ES-I3 (cell line): ENCODE data around the gene RECQL5.

Experiments used
- H3K36me3 ChIP-seq: 2 replicates; pipeline ENCODE4 v1.6.1; 2013; ENCODE audit warnings: mild to moderate bottlenecking, low read length, control low read depth, moderate library complexity; ENCODE audit not compliant: insufficient read depth
- H3K4me1 ChIP-seq: 2 replicates; pipeline ENCODE4 v1.6.1; 2013; ENCODE audit warnings: mild to moderate bottlenecking, control low read depth, low read length; ENCODE audit not compliant: insufficient read depth
- H3K9ac ChIP-seq: 2 replicates; pipeline ENCODE4 v1.6.1; 2013; ENCODE audit warnings: low read depth, mild to moderate bottlenecking, low read length, moderate library complexity
- H3K9me3 ChIP-seq: 2 replicates; pipeline ENCODE4 v1.6.1; 2013; ENCODE audit warnings: mild to moderate bottlenecking, low read length, moderate library complexity; ENCODE audit not compliant: control insufficient read depth, insufficient read depth

RECQL5 gene

DNA sequence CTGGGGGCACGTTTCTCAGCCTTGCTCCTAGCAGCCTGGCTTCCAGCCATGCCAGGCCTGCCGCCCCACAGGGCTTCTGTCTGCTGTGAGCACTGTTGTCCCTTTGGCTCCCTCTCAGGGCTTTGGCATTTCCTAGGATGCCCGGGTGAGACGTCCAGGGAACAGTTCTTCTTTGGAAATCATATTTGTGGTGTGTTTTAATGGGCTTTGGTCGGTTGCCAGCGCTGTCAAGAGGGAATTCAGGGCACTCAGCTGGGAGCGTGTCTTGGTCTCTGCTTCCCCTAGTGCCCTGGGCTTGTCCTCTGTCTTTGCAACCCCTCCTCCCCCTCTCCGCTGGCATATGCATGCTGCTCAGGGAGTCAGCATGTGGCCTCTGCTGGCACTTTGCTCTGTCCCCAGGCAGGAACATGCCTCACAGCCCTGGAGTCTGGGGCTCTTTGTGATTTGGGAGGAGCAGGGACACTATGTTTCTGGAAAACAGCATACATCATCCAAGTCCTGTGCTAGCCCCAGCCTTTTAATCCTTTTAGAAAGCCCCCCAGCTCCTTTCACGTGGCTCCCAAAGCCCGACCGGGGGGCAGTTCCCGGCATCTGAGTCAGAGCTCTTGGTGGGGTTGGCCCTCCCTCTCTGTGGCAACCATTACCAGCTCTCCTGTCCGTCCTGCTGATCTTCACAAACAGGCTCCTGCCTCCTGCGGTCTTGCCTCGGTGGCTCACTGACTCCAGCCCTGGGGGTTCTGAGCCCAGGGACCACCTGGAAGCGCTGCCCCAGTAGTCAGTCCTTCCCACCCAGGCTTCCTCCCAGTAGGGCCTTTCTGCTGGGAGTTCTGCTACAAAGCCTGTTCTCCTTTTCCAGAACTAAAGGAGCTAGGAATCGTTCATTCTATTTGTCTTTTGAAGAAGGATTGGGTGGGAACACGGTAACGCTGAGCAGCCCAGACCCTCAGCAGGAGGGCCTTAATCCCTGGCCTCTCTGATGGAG is 26.8 kb upstream of the RECQL5 start:
- Histone ChIP-seq H3K4me1 (peaks cover 20% of the 10 kb centered on the region; the same call in 1 of the 2 replicates), H3K9ac (no peak overlapping the region), H3K36me3 (peaks cover 13% of the 10 kb centered on the region; the same call in 1 of the 2 replicates), H3K9me3 (no peaks in the 10 kb centered on the region)

DNA sequence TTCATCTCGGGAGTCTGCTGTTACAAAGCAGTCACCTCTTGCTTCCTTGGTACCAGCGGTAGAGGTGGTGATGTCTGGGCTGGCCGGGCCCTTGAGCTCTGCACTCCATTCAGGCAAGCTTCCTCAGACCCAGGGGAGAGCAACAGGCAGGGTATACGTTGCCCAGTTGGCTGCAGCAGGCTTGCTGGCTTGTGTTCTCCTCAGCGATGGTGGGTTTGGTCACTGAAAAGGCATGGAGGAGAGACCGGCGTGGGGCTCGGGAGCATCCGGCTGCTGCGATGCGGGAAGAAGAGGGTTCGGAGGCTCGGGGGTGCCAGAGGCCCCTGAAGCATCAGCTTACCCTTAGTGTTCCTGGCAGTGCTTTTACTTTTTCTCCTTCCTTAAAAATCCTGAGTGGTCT is 26.0 kb upstream of the RECQL5 start:
- Histone ChIP-seq H3K9me3 (no peaks in the 10 kb centered on the region), H3K4me1 (peaks cover 20% of the 10 kb centered on the region; the same call in 1 of the 2 replicates), H3K9ac (no peak overlapping the region), H3K36me3 (peaks cover 13% of the 10 kb centered on the region; the same call in 1 of the 2 replicates)

GRCh38 chr17:75691801-75692626 is 25.1 kb upstream of the RECQL5 start:
- no peaks in the 10 kb centered on the region for H3K9me3 ChIP-seq
- H3K36me3 ChIP-seq = peaks cover 8% of the 10 kb centered on the region
- H3K9ac ChIP-seq = no peak overlapping the region
- peaks cover 20% of the 10 kb centered on the region; the same call in 1 of the 2 replicates for H3K4me1 ChIP-seq

GRCh38 chr17:75691371-75691791 is 24.4 kb upstream of the RECQL5 start:
- peaks cover 20% of the 10 kb centered on the region; the same call in 1 of the 2 replicates for H3K4me1 ChIP-seq
- no peak overlapping the region for H3K9ac ChIP-seq
- peaks cover 8% of the 10 kb centered on the region for H3K36me3 ChIP-seq
- H3K9me3 ChIP-seq = no peaks in the 10 kb centered on the region

DNA sequence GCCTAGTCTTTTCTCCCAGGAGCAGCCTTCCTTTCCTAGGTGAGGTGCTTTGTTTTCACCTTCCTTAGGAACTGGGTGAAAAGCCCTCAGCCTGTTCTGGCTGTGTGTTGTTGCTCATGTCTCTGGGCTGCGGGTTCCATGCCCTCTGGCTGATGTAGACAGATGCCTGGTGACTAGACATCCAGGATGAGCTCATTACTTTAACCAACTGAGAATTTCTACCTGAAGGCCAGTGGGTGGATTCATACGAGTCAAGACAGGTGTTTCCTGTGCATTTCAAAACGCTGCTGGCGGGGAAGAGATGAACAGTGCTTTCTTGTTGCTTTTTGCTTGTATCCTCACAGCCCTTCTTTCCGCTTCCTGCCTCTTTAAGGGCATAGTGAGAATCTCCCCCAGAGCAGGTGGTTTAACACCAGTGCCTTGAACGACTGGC is 22.5 kb upstream of the RECQL5 start:
- H3K9me3 ChIP-seq = no peaks in the 10 kb centered on the region
- no peak overlapping the region for H3K9ac ChIP-seq
- H3K36me3 ChIP-seq = peaks cover 2% of the 10 kb centered on the region; the same call in 1 of the 2 replicates
- H3K4me1 ChIP-seq = peaks cover 19% of the 10 kb centered on the region; the same call in 1 of the 2 replicates

DNA sequence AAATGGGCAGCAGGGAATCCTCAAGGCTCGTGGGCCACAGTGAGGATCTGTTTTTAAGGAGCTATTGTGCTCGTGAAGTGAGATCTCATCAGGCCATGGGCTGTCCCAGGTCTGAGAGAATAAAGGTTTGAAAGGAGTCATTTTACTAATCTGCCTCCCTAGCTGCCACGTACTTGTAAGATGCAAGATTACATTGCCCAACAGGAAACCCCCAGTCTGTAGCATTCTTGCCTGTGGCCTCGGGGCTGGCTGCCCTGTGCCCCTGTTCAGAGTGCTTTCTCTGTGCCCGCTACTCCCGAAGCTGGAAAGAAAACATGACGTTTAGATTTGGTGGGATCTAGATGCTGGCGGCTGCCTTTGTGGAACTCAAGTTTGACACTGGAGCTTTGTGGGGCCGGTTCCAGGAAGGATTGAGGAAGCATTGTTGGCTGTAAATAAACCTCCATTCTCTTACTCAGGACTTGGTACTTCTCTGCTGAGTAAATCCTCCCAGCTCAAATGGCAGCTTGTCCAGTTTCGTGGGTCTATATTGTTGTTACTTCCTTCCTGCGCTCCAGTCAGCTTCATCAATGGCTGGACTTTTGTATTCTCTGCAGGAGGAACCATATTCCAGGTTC is 21.4 kb upstream of the RECQL5 start:
- no peak overlapping the region for H3K9ac ChIP-seq
- H3K4me1 ChIP-seq = peaks cover 7% of the 10 kb centered on the region; the same call in 1 of the 2 replicates
- no peaks in the 10 kb centered on the region for H3K9me3 ChIP-seq
- H3K36me3 ChIP-seq = peaks cover 2% of the 10 kb centered on the region; the same call in 1 of the 2 replicates

GRCh38 chr17:75685499-75685898 is 18.5 kb upstream of the RECQL5 start:
- Histone ChIP-seq H3K9ac (no peak overlapping the region), H3K36me3 (peaks cover 7% of the 10 kb centered on the region; the same call in 1 of the 2 replicates), H3K4me1 (no peaks in the 10 kb centered on the region; the same call in 1 of the 2 replicates), H3K9me3 (no peaks in the 10 kb centered on the region)

GRCh38 chr17:75684924-75685323 is 18.0 kb upstream of the RECQL5 start:
- Histone ChIP-seq H3K9ac (no peak overlapping the region), H3K36me3 (peaks cover 7% of the 10 kb centered on the region; the same call in 1 of the 2 replicates), H3K9me3 (no peaks in the 10 kb centered on the region), H3K4me1 (no peaks in the 10 kb centered on the region; the same call in 1 of the 2 replicates)

DNA sequence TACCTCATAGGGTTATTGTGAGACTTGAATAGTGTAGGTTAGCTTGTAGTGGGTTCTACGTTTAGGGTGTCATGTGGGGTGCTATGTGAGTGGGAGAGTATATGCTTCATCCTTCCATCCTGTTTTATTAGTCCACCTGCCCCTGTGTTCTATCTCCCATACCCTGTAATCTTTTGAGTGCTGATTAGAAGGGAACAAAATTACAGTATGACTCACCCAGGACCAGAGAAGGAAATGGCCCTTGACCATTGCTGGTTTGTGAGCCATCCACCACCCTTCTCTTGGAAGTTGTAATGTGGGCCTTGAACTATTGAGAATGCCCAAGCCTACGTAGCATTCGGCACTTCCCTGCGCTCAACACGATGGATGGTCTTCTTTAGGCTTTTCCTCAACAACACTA is 17.3 kb upstream of the RECQL5 start:
- H3K4me1 ChIP-seq = no peaks in the 10 kb centered on the region; the same call in 1 of the 2 replicates
- H3K36me3 ChIP-seq = peaks cover 5% of the 10 kb centered on the region; the same call in 1 of the 2 replicates
- H3K9ac ChIP-seq = no peak overlapping the region
- no peaks in the 10 kb centered on the region for H3K9me3 ChIP-seq

GRCh38 chr17:75683583-75683982 is 16.6 kb upstream of the RECQL5 start:
- H3K36me3 ChIP-seq = peaks cover 7% of the 10 kb centered on the region
- H3K4me1 ChIP-seq = no peaks in the 10 kb centered on the region; the same call in 1 of the 2 replicates
- no peaks in the 10 kb centered on the region for H3K9me3 ChIP-seq
- H3K9ac ChIP-seq = no peak overlapping the region

DNA sequence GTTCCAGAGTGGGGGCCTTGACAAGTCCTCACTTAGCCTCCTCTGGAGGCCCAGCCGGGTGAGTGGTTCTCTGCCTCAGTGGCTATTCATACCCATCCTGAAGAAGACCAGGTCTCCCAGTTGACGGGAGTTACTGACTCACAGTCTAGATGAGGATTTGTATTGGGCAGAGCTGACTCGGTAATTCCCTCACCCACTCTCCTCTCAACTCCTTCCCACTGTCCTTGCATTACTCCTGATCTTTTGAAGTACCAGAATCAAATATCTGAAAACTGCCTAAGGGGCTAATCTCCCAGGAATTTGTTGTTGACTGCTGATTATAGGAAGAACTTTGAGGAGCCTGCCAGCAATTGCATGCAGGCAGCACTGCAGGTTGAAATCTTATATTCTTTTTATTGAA is 14.3 kb upstream of the RECQL5 start:
- Histone ChIP-seq H3K36me3 (peaks cover 13% of the 10 kb centered on the region), H3K9me3 (no peaks in the 10 kb centered on the region), H3K4me1 (no peaks in the 10 kb centered on the region; the same call in 1 of the 2 replicates), H3K9ac (no peak overlapping the region)

DNA sequence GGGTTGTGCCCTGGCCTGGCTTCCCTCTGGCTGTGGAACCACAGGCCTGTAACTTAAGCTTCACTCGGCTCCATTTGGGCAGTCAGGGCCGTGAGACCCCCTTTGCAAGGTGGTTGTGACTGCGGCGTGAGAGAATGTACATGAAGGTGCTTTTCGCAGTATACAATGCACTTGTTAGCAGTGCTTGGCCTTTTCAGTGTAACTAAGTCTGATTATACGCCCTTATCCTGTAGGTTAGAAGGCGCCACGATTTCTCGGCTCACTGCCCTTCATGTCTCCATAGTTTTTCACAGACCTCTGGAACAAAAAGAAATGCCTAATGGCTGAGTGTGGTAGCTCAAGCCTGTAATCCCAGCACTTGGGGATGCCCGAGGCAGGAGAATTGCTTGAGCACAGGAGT is 13.5 kb upstream of the RECQL5 start:
- Histone ChIP-seq H3K9ac (no peak overlapping the region), H3K4me1 (no peaks in the 10 kb centered on the region; the same call in 1 of the 2 replicates), H3K9me3 (no peaks in the 10 kb centered on the region), H3K36me3 (peaks cover 13% of the 10 kb centered on the region)

DNA sequence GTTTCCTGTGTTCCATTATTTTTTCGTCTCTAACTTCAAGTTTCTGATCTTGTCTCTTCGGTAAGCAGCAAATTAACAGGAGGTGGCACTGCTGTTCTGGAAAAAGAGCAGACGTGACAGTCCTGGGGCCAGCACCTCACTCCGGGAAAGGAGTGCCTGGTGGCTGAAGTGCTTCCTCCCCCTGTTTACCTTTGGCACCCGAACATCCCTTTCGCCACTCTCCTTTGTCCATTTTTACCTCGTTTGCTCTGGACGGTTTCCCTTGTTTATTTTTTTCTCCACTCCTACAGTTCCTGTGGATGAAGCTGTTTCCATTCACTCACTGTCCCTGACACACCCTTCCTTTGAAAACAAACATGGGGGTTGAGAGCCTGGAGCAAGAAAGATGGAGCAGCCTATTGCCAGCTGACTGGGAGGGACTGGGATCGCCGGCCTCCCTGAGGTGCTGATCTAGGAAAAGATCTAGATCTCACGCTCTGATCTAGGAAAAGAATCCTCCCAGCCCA is 12.8 kb upstream of the RECQL5 start:
- peaks cover 13% of the 10 kb centered on the region for H3K36me3 ChIP-seq
- no peaks in the 10 kb centered on the region for H3K9me3 ChIP-seq
- no peaks in the 10 kb centered on the region; the same call in 1 of the 2 replicates for H3K4me1 ChIP-seq
- H3K9ac ChIP-seq = no peak overlapping the region
